ENCODE measurements around the gene VAMP7.

DNA sequence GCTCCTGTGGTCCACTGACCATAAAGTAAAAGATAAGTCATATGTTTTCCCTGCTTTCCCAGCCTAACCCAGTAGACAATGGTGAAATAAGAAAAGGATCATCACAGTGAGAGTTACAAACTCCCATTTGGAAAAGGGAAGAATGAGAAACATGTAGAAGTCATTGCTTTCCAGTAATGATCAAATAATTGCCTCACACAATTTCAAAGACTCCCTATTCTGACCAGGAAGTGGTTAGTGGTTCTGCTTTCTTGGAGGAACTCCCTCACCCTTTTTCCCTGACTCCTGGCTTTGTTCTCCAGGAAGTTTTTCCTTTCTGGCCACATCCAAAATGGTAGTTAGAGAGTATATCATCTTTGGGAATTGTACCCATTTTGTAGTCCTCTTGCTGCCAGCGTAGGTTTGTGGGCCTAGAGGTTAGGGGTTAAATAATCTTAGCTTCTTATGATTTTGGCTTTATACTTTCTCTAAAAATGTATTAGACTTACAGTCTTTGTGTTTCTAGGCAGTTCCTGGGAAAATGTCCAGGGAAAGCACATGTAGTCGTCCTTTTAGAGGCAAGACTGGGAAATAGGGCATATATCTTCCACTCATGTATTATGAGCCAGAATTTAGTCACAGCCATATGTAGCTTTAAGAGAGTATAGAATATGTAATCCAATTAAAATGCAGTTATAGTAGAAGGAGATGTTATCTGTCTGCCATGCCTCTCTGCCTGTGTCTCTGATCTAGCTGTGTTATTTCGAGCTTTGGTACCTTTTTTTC lies 10.5 kb downstream of the VAMP7 start:
- TF ChIP-seq, protein P1, sequence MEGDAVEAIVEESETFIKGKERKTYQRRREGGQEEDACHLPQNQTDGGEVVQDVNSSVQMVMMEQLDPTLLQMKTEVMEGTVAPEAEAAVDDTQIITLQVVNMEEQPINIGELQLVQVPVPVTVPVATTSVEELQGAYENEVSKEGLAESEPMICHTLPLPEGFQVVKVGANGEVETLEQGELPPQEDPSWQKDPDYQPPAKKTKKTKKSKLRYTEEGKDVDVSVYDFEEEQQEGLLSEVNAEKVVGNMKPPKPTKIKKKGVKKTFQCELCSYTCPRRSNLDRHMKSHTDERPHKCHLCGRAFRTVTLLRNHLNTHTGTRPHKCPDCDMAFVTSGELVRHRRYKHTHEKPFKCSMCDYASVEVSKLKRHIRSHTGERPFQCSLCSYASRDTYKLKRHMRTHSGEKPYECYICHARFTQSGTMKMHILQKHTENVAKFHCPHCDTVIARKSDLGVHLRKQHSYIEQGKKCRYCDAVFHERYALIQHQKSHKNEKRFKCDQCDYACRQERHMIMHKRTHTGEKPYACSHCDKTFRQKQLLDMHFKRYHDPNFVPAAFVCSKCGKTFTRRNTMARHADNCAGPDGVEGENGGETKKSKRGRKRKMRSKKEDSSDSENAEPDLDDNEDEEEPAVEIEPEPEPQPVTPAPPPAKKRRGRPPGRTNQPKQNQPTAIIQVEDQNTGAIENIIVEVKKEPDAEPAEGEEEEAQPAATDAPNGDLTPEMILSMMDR (IDR thresholded peaks at IDR 0.05), result no peak
- no peak for TF ChIP-seq POLR2A (IDR thresholded peaks at IDR 0.05)

Data from right lobe of liver (tissue), 4 donors.